Uterus (tissue), 4 donors: ENCODE results near the gene IREB2. TPM values are rescaled to one million over a fixed set of nuclear protein-coding genes. Genes with fewer than 3 reads are reported as not detected.
"Not testable (repeated sequence)": the region's sequence is repeated elsewhere in the genome, so short reads cannot be mapped to it uniquely, and the experiment has no call there.

ENCODE experiments used
- DNase-seq, 2 donors: peaks; one replicate each; pipeline ENCODE4 v3.0.0-alpha.2; 2019 to 2020
- H3K27ac ChIP-seq, 2 donors: fragments of 200-600 bp; sonication (generic); 1 replicate in 1 of 2; 2 replicates in 1 of 2; pipeline ENCODE4 v1.5.1; 2016 to 2018
- H3K27me3 ChIP-seq, 2 donors: fragments of 200-600 bp; sonication (generic); one replicate each; pipeline ENCODE4 v1.5.1; 2018 to 2019; ENCODE audit warnings: control low read depth in 1 of 2
- H3K36me3 ChIP-seq, 2 donors: fragments of 200-600 bp; sonication (generic); one replicate each; pipeline ENCODE4 v1.5.1; 2019; ENCODE audit warnings: control low read depth in 1 of 2
- H3K4me1 ChIP-seq, 2 donors: fragments of 200-600 bp; sonication (generic); one replicate each; pipeline ENCODE4 v1.5.1; 2018 to 2019; ENCODE audit warnings: control low read depth in 1 of 2
- H3K4me3 ChIP-seq, 2 donors: fragments of 200-600 bp; sonication (generic); 1 replicate in 1 of 2; 2 replicates in 1 of 2; pipeline ENCODE4 v1.5.1; 2018 to 2019; ENCODE audit warnings: mild to moderate bottlenecking in 1 of 2
- H3K9me3 ChIP-seq, 2 donors: fragments of 200-600 bp; sonication (generic); one replicate each; pipeline ENCODE4 v1.5.1; 2019; ENCODE audit warnings: control low read depth in 1 of 2
- POLR2A ChIP-seq, 2 donors: fragments of 450-650 bp; IDR thresholded peaks; one replicate each; pipeline ENCODE4 v1.6.1; 2016; ENCODE audit warnings: antibody characterized with exemption in 2 of 2, mild to moderate bottlenecking in 1 of 2, moderate library complexity in 1 of 2
- intact Hi-C: fragments of 100-400 bp; cut with DNase I; formaldehyde crosslinking; loops from one replicate; pipeline ENCODE4 v1.15.1; 2023; ENCODE audit warnings: low total_unique reads
- total RNA-seq, 4 donors: library from RNA; depleted of rRNA in 3 of 4; stranded (reverse); fragments of >200 nt in 3 of 4; gene quantifications; one replicate each; pipeline versions ENCODE4 v1.1.0 to v1.2.4, GENCODE V29; 2014 to 2023
- TF ChIP-seq, protein P1 (sequence below), 4 experiments: fragments of 200-600 bp in 2 of 4; fragments of 450-650 bp in 2 of 4; sonication (generic) in 2 of 4; IDR thresholded peaks; one replicate each; pipeline ENCODE4 v1.5.1; 2016 to 2019; ENCODE audit warnings: antibody characterized with exemption in 4 of 4, mild to moderate bottlenecking in 2 of 4, moderate library complexity in 1 of 4
- donor health status: DM: yes; HTN: yes; CAD: no.

Gene IREB2
- total RNA-seq, 4 donors from 2014 or later: 15.1 to 81.7 (median 51.4) TPM

- DNase-seq: no peak
- no peaks in the 10 kb centered on the region for H3K9me3 ChIP-seq
- TF ChIP-seq, protein P1, sequence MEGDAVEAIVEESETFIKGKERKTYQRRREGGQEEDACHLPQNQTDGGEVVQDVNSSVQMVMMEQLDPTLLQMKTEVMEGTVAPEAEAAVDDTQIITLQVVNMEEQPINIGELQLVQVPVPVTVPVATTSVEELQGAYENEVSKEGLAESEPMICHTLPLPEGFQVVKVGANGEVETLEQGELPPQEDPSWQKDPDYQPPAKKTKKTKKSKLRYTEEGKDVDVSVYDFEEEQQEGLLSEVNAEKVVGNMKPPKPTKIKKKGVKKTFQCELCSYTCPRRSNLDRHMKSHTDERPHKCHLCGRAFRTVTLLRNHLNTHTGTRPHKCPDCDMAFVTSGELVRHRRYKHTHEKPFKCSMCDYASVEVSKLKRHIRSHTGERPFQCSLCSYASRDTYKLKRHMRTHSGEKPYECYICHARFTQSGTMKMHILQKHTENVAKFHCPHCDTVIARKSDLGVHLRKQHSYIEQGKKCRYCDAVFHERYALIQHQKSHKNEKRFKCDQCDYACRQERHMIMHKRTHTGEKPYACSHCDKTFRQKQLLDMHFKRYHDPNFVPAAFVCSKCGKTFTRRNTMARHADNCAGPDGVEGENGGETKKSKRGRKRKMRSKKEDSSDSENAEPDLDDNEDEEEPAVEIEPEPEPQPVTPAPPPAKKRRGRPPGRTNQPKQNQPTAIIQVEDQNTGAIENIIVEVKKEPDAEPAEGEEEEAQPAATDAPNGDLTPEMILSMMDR (IDR thresholded peaks at IDR 0.05): no peak
- no peak for TF ChIP-seq POLR2A (IDR thresholded peaks at IDR 0.05)
These were observed 38.9 kb upstream of the IREB2 start for GRCh38 chr15:78399091-78399490.

DNA sequence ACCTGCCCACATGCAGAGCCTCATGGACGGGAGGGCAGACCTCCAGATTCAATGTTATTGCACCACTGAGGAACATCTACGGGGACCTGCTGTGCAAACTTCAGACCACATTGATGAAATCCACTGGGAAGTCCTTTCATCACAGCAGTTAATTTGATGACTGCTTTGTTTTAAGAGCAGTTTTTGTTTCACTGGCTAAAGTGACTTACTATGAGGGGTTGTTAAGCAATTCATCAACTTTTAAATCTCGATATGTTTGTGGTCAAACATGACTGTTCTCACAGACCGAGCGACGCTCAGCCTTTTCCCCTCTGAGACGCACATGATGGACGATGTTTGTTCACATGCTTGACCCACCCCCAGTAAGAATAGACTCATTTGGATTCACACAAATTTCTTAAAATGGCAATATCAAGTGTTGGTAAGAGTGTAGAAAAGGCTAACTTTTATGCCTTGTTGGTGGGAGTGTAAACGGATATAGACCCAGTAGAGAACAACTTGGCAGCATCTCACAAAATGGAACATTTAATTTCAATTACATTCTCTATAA is 35.9 kb upstream of the IREB2 start:
- Histone ChIP-seq H3K27me3 (no peaks in the 10 kb centered on the region), H3K9me3 (no peaks in the 10 kb centered on the region), H3K27ac (no peak overlapping the region), H3K4me3 (no peak overlapping the region), H3K4me1 (no peaks in the 10 kb centered on the region), H3K36me3 (no peaks in the 10 kb centered on the region)
- intact Hi-C loops: no loop called here
- no peak for DNase-seq
- no peak for TF ChIP-seq POLR2A (IDR thresholded peaks at IDR 0.05)
- TF ChIP-seq, protein P1 (IDR thresholded peaks at IDR 0.05): no peak

More at GRCh38 chr15:78399091-78399490, 38.9 kb upstream of the IREB2 start:
- Histone ChIP-seq H3K27ac (no peak overlapping the region), H3K4me1 (no peaks in the 10 kb centered on the region), H3K27me3 (no peaks in the 10 kb centered on the region), H3K36me3 (no peaks in the 10 kb centered on the region), H3K4me3 (no peak overlapping the region)
- intact Hi-C loops: no loop called here

DNA sequence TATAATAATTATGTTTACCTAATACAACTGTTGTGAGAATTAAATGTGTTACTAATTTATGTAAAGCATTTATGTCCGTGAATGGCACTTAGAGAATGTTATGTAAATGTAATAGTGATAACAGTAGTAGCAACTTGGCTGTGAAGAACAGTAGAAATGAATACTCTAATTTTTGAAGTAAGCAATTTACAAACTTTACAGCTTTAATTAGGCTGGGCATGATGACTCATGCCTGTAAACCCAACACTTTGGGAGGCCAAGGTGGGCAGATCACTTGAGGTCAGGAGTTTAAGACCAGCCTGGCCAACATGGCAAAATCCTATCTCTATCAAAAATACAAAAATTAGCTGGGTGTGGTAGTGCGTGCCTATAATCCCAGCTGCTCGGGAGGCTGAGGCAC is 33.9 kb upstream of the IREB2 start:
- H3K27me3 ChIP-seq: no peaks in the 10 kb centered on the region
- TF ChIP-seq POLR2A (IDR thresholded peaks at IDR 0.05): no peak
- TF ChIP-seq, protein P1 (IDR thresholded peaks at IDR 0.05): no peak
- H3K27ac ChIP-seq: no peak overlapping the region
- DNase-seq: no peak
- H3K9me3 ChIP-seq: no peaks in the 10 kb centered on the region
- no peaks in the 10 kb centered on the region for H3K4me1 ChIP-seq
- H3K4me3 ChIP-seq: no peak overlapping the region
- no peaks in the 10 kb centered on the region for H3K36me3 ChIP-seq
- intact Hi-C loops: no loop called here

- H3K36me3 ChIP-seq, H3K27ac ChIP-seq, intact Hi-C loops, H3K27me3 ChIP-seq, H3K4me1 ChIP-seq, DNase-seq, H3K9me3 ChIP-seq, H3K4me3 ChIP-seq: not testable (repeated sequence)
These were observed 33.2 kb upstream of the IREB2 start for GRCh38 chr15:78404796-78405195.

DNA sequence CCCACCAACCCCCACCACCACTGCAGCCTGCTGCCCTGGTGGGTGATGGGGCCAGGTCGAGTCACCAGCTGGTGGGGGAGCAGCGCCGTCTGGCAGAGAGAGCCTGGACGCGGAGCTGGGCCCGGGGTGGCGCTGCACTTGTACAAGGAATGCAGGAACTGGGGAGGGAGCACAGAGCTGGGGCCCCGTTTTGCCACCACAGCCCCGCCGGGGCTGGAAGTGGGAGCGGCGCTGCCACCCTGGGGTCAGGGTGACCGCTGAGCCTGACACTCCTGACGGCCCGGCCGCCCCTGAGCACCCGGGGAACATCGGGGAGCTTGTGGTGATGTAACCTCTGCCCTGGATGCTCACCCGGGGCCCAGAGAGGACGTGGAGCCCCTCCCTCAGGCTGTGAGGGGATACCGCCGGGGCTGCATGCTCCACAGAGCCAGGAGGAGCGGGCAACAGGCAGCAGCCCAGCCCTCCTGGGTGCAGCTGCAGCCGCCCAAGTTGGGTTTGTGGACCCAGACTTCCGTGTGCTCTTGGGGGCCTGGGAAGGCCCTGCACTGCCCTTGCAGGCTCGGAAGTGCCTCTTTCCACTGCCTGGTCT is 32.6 kb upstream of the IREB2 start:
- no peaks in the 10 kb centered on the region for H3K4me1 ChIP-seq
- H3K36me3 ChIP-seq: no peaks in the 10 kb centered on the region
- no peak for DNase-seq
- no peaks in the 10 kb centered on the region for H3K27me3 ChIP-seq
- no peak overlapping the region for H3K27ac ChIP-seq
- no peaks in the 10 kb centered on the region for H3K9me3 ChIP-seq
- intact Hi-C loops: no loop called here
- TF ChIP-seq, protein P1 (IDR thresholded peaks at IDR 0.05): no peak
- no peak for TF ChIP-seq POLR2A (IDR thresholded peaks at IDR 0.05)
- H3K4me3 ChIP-seq: no peak overlapping the region
